GM12874 (cell line): ENCODE results near the gene PTK7.

ENCODE experiments used
- TF ChIP-seq, protein P1 (sequence below): IDR thresholded peaks from 2 replicates; pipeline ENCODE4 v1.5.1; 2011; ENCODE audit warnings: low read depth, mild to moderate bottlenecking, control low read depth, low read length, moderate library complexity; ENCODE audit not compliant: insufficient read depth

The PTK7 gene

GRCh38 chr6:43047998-43048397 lies 28.1 kb upstream of the PTK7 start:
- TF ChIP-seq, protein P1, sequence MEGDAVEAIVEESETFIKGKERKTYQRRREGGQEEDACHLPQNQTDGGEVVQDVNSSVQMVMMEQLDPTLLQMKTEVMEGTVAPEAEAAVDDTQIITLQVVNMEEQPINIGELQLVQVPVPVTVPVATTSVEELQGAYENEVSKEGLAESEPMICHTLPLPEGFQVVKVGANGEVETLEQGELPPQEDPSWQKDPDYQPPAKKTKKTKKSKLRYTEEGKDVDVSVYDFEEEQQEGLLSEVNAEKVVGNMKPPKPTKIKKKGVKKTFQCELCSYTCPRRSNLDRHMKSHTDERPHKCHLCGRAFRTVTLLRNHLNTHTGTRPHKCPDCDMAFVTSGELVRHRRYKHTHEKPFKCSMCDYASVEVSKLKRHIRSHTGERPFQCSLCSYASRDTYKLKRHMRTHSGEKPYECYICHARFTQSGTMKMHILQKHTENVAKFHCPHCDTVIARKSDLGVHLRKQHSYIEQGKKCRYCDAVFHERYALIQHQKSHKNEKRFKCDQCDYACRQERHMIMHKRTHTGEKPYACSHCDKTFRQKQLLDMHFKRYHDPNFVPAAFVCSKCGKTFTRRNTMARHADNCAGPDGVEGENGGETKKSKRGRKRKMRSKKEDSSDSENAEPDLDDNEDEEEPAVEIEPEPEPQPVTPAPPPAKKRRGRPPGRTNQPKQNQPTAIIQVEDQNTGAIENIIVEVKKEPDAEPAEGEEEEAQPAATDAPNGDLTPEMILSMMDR: no peak

- TF ChIP-seq, protein P1: no peak
Observed at GRCh38 chr6:43050981-43051380, 25.1 kb upstream of the PTK7 start.

GRCh38 chr6:43052225-43052841 lies 23.8 kb upstream of the PTK7 start:
- TF ChIP-seq, protein P1: no peak

DNA sequence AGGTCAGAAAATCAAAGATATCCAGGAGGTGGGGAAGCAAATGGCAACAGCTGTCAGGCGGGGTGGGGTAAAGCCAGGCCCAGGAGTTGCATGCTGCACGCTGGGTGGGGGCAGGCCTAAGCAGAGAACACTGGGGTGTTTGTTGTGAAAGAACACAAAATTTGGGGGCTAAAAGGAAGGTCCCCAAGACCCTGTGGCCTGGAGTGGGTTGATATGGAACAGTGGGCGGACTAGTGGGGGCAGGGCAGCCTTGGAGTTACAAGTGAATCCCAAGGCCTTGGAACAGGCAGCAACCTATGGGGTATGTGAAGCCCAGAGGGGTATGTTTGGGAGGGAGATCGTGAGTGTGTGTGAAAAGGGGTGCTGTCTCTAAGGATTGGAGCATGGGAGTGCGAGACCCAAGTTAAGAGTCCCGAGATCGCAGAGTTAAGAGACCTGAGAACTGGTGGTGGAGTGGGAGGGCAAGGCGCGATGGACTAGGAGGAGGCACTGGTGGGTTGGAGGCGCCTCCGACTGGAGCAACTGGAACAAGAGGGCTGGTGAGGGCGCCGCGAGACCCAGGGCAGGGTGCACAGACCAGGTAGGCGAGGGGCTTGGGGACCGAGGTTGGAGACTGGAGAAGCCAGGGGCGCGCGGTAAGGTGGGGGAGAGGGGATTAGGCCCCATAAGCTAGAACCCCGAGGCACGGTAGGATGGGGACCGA lies 23.1 kb upstream of the PTK7 start:
- TF ChIP-seq, protein P1: no peak

- TF ChIP-seq, protein P1: no peak
Observed at GRCh38 chr6:43053545-43054205, 22.4 kb upstream of the PTK7 start, which contains the start of gene CUL7. Gene CUL7, minus strand, starts transcription at chr6:43053851. Its CDS starts 1,063 bp downstream, at chr6:43052788.

DNA sequence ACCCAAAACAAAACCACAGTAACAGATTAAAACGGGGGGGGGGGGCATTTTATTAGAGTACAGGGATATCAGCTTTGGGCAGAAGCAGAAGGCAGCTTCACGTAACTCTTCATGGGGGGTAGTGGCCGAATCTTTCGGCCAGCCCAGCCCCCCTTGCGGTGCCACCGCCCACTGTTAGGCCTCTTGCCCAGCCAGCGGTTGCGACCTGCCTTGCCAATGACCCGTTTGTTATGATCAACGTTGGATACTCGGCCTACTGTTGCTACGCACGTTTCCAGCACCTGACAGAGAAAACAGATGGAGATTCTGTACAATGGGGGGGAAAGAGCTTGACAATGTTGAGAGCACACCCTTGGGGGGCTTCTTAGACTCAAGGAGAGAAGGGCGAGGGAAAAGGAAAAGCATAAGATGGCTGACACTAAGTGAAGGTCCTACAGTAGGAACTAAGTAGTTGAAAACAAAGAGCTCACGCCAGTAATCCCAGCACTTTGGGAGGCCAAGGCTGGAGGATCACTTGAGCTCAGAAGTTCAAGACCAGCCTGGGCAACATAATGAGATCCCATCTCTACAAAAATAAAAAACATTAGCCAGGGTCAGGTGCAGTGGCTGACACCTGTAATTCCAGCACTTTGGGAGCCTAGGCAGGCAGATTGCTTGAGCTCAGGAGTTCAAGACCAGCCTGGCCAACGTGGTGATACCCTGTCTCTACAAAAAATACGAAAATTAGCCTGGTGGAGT lies 21.7 kb upstream of the PTK7 start:
- TF ChIP-seq, protein P1: no peak

DNA sequence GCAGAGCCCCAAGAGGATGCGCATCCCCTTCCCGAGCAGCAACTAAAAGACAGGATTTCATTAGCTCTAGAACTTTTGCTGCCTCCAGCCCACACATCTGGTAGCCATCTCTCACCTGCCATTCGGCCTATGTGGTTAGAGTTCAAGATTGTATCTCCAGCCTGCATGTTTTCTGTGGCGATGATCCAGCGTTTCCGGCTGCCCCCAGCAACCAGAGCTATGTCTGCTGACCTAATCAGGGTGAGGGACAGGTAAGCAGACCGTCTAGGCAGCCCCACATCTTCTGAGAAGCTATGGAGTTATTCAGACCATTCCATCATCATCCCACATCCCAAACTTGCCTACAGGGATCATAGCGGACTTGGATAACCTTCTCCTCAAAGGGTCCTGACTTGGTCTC lies 20.1 kb upstream of the PTK7 start:
- TF ChIP-seq, protein P1: no peak
